ENCODE results near the gene TUBB6.

- no peak for TF ChIP-seq CTCF (IDR thresholded peaks at IDR 0.05)
- TF ChIP-seq POLR2A (IDR thresholded peaks at IDR 0.05; ENCODE audit: low read depth): no peak
Measured at GRCh38 chr18:12288403-12288755, 19.7 kb upstream of the TUBB6 start.

Measured in esophagus muscularis mucosa (tissue), 3 donors.